Measurements from ENCODE around the gene TRAF1.

TRAF1 gene

GRCh38 chr9:120885958-120886357 lies 40.6 kb downstream of the TRAF1 start:
- no peak for DNase-seq

- DNase-seq = no peak
Measured at GRCh38 chr9:120885457-120885856, 41.1 kb downstream of the TRAF1 start.

GRCh38 chr9:120883608-120883996 lies 43.0 kb downstream of the TRAF1 start:
- DNase-seq = no peak

- DNase-seq = no peak
Measured at GRCh38 chr9:120882935-120883607, 43.5 kb downstream of the TRAF1 start.

GRCh38 chr9:120879446-120879845 lies 47.1 kb downstream of the TRAF1 start:
- DNase-seq = no peak

- DNase-seq = no peak
Measured at GRCh38 chr9:120878188-120879130, 48.1 kb downstream of the TRAF1 start.

GRCh38 chr9:120877276-120878034 lies 49.1 kb downstream of the TRAF1 start:
- peak; percentile 40 for DNase-seq

GRCh38 chr9:120876842-120877240 lies 49.8 kb downstream of the TRAF1 start, which contains the start of gene PHF19:
PHF19 (minus strand) TSS chr9:120877188; CDS start chr9:120874741, 2,447 bp downstream.
- no peak for DNase-seq

- DNase-seq = peak; percentile 75
Measured at GRCh38 chr9:120875954-120876841, 50.4 kb downstream of the TRAF1 start.

GRCh38 chr9:120875643-120875953 lies 51.0 kb downstream of the TRAF1 start:
- no peak for DNase-seq

- no peak for DNase-seq
Measured at GRCh38 chr9:120875195-120875565, 51.4 kb downstream of the TRAF1 start.

GRCh38 chr9:120874226-120875194 lies 52.1 kb downstream of the TRAF1 start:
- no peak for DNase-seq

GRCh38 chr9:120873512-120873911 lies 53.1 kb downstream of the TRAF1 start:
- DNase-seq = no peak

GRCh38 chr9:120872791-120873502 lies 53.6 kb downstream of the TRAF1 start:
- no peak for DNase-seq

GRCh38 chr9:120870206-120870605 lies 56.4 kb downstream of the TRAF1 start:
- DNase-seq = no peak

- no peak for DNase-seq
Measured at GRCh38 chr9:120869726-120870125, 56.9 kb downstream of the TRAF1 start.

- no peak for DNase-seq
Measured at GRCh38 chr9:120869360-120869687, 57.3 kb downstream of the TRAF1 start.

GRCh38 chr9:120868676-120869359 lies 57.8 kb downstream of the TRAF1 start:
- DNase-seq = peak; percentile 98

- DNase-seq = no peak
Measured at GRCh38 chr9:120868339-120868675, 58.3 kb downstream of the TRAF1 start.

- DNase-seq = no peak
Measured at GRCh38 chr9:120867676-120868338, 58.8 kb downstream of the TRAF1 start.

Data from suppressor macrophage treated with lipopolysaccharide for 4 hours (primary cell).